ENCODE results near the gene HLA-DOA.

The HLA-DOA gene

DNA sequence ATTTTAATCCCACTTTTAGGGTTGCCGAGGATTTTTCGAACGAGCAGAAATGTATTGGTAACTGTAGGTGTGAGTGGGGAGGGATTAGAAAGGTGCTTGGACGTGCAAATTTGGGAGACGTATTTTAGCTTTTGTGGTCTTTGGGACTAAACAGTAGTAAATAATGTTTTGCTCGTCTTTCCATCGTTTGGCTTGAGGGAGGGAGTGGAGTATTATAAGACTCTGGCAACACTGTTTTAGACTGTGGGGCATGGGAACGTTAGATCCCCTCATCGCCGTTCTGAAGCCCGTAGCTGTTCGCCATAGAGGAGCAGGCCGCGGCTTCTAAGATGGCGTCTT lies 38.2 kb downstream of the HLA-DOA start (continued):
- peak; percentile 67 for TF ChIP-seq ZNF837 (tag by site-specific recombination; IDR thresholded peaks at IDR 0.05)
- TF ChIP-seq, protein P1, sequence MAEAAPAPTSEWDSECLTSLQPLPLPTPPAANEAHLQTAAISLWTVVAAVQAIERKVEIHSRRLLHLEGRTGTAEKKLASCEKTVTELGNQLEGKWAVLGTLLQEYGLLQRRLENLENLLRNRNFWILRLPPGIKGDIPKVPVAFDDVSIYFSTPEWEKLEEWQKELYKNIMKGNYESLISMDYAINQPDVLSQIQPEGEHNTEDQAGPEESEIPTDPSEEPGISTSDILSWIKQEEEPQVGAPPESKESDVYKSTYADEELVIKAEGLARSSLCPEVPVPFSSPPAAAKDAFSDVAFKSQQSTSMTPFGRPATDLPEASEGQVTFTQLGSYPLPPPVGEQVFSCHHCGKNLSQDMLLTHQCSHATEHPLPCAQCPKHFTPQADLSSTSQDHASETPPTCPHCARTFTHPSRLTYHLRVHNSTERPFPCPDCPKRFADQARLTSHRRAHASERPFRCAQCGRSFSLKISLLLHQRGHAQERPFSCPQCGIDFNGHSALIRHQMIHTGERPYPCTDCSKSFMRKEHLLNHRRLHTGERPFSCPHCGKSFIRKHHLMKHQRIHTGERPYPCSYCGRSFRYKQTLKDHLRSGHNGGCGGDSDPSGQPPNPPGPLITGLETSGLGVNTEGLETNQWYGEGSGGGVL (tag by site-specific recombination; IDR thresholded peaks at IDR 0.05), result 0 out of 2 replicates have a peak, but pooled peaks have one; percentile 19
- TF ChIP-seq TSHZ1 (tag by site-specific recombination; IDR thresholded peaks at IDR 0.05; ENCODE audit: borderline replicate concordance), result no peak
- peak; percentile 48; the same call in 1 of the 2 replicates for TF ChIP-seq ZNF324 (tag by site-specific recombination; IDR thresholded peaks at IDR 0.05)
- TF ChIP-seq ZFP69B (tag by site-specific recombination; IDR thresholded peaks at IDR 0.05), result peak; percentile 20
- TF ChIP-seq ZNF138 (tag by site-specific recombination; IDR thresholded peaks at IDR 0.05; ENCODE audit: borderline replicate concordance), result no peak
- TF ChIP-seq SP7 (tag by site-specific recombination; IDR thresholded peaks at IDR 0.05), result no peak
- TF ChIP-seq KLF8 (tag by site-specific recombination; IDR thresholded peaks at IDR 0.05), result no peak
- no peak for TF ChIP-seq ZNF747 (tag by site-specific recombination; IDR thresholded peaks at IDR 0.05)
- TF ChIP-seq ZBTB48 (tag by site-specific recombination; IDR thresholded peaks at IDR 0.05), result peak; percentile 43; the same call in 1 of the 2 replicates
- TF ChIP-seq ZNF302 (tag by site-specific recombination; IDR thresholded peaks at IDR 0.05; ENCODE audit: low read depth), result no peak
- TF ChIP-seq ZNF555 (tag by site-specific recombination; conservative IDR thresholded peaks at IDR 0.05), result no peak
- no peak for TF ChIP-seq ZNF521 (tag by site-specific recombination; IDR thresholded peaks at IDR 0.05)
- no peak; the same call in 1 of the 2 replicates for TF ChIP-seq ZNF26 (tag by site-specific recombination; IDR thresholded peaks at IDR 0.05)
- TF ChIP-seq ZBTB20 (tag by site-specific recombination; IDR thresholded peaks at IDR 0.05), result 0 out of 2 replicates have a peak, but pooled peaks have one; percentile 31
- TF ChIP-seq ZNF10 (tag by site-specific recombination; IDR thresholded peaks at IDR 0.05), result peak; percentile 45; the same call in 1 of the 2 replicates
- peak; percentile 15; the same call in 1 of the 2 replicates for TF ChIP-seq ZXDB (tag by site-specific recombination; IDR thresholded peaks at IDR 0.05)
- TF ChIP-seq ZNF37A (tag by site-specific recombination; IDR thresholded peaks at IDR 0.05), result no peak
- TF ChIP-seq, protein P2, sequence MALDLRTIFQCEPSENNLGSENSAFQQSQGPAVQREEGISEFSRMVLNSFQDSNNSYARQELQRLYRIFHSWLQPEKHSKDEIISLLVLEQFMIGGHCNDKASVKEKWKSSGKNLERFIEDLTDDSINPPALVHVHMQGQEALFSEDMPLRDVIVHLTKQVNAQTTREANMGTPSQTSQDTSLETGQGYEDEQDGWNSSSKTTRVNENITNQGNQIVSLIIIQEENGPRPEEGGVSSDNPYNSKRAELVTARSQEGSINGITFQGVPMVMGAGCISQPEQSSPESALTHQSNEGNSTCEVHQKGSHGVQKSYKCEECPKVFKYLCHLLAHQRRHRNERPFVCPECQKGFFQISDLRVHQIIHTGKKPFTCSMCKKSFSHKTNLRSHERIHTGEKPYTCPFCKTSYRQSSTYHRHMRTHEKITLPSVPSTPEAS (tag by site-specific recombination; IDR thresholded peaks at IDR 0.05), result peak; percentile 48; the same call in 1 of the 2 replicates
- TF ChIP-seq ZNF785 (tag by site-specific recombination; IDR thresholded peaks at IDR 0.05), result peak; percentile 47; the same call in 1 of the 2 replicates
- TF ChIP-seq SALL2 (tag by site-specific recombination; IDR thresholded peaks at IDR 0.05; ENCODE audit: borderline replicate concordance), result no peak
- peak; percentile 29; the same call in 1 of the 2 replicates for TF ChIP-seq ZNF391 (tag by site-specific recombination; IDR thresholded peaks at IDR 0.05; ENCODE audit: borderline replicate concordance, low read depth)
- TF ChIP-seq ZNF23 (tag by site-specific recombination; IDR thresholded peaks at IDR 0.05; ENCODE audit: borderline replicate concordance), result no peak
- TF ChIP-seq GFI1B (tag by site-specific recombination; IDR thresholded peaks at IDR 0.05), result no peak
- peak; percentile 77; the same call in 1 of the 2 replicates for TF ChIP-seq ZBTB7A (tag by site-specific recombination; IDR thresholded peaks at IDR 0.05; ENCODE audit: low read depth)
- TF ChIP-seq ZFP37 (tag by site-specific recombination; IDR thresholded peaks at IDR 0.05), result peak; percentile 88
- TF ChIP-seq ZNF558 (tag by site-specific recombination; IDR thresholded peaks at IDR 0.05), result 0 out of 2 replicates have a peak, but pooled peaks have one; percentile 34
- TF ChIP-seq ZNF626 (tag by site-specific recombination; IDR thresholded peaks at IDR 0.05), result no peak
- peak; percentile 42; the same call in 1 of the 2 replicates for TF ChIP-seq ZNF157 (tag by site-specific recombination; IDR thresholded peaks at IDR 0.05)
- no peak for TF ChIP-seq ZNF341 (tag by site-specific recombination; IDR thresholded peaks at IDR 0.05; ENCODE audit: low read depth)
- no peak for TF ChIP-seq ZNF280D (tag by site-specific recombination; IDR thresholded peaks at IDR 0.05)
